Liver (tissue), 9 donors: ENCODE measurements around the gene CTNNA2. TPM values are rescaled to one million over a fixed set of nuclear protein-coding genes. Genes with fewer than 3 reads are reported as not detected.

ENCODE experiments used
- DNase-seq: peaks from one replicate; pipeline ENCODE4 v3.0.0-alpha.2; 2017; ENCODE audit warnings: low spot score
- H3K27ac ChIP-seq, 2 donors: one replicate each; pipeline ENCODE4 v1.7.0; 2013; ENCODE audit warnings: inconsistent platforms in 2 of 2, low read length in 2 of 2, control low read depth in 1 of 2, low read depth in 1 of 2, mild to moderate bottlenecking in 1 of 2
- H3K27me3 ChIP-seq, 4 donors: one replicate each; pipeline versions ENCODE4 v1.6.1 to v1.7.0; 2013; ENCODE audit warnings: low read length in 3 of 4, inconsistent platforms in 1 of 4, mild to moderate bottlenecking in 1 of 4, moderate library complexity in 1 of 4; ENCODE audit not compliant: control insufficient read depth in 4 of 4, insufficient read depth in 4 of 4
- H3K36me3 ChIP-seq, 4 donors: one replicate each; pipeline versions ENCODE4 v1.6.1 to v1.7.0; 2013; ENCODE audit warnings: low read length in 3 of 4, mild to moderate bottlenecking in 3 of 4, low read depth in 1 of 4, moderate library complexity in 1 of 4; ENCODE audit not compliant: control insufficient read depth in 4 of 4, insufficient read depth in 3 of 4
- H3K4me1 ChIP-seq, 4 donors: one replicate each; pipeline versions ENCODE4 v1.6.1 to v1.7.0; 2013; ENCODE audit warnings: low read length in 3 of 4, mild to moderate bottlenecking in 3 of 4, moderate library complexity in 1 of 4; ENCODE audit not compliant: control insufficient read depth in 4 of 4, insufficient read depth in 4 of 4
- H3K4me3 ChIP-seq, 3 donors: one replicate each; pipeline versions ENCODE4 v1.6.1 to v1.7.0; 2013; ENCODE audit warnings: low read length in 3 of 3, control low read depth in 1 of 3, low read depth in 1 of 3, mild to moderate bottlenecking in 1 of 3
- H3K9ac ChIP-seq, 2 donors: one replicate each; pipeline ENCODE4 v1.7.0; 2013; ENCODE audit warnings: low read length in 2 of 2, mild to moderate bottlenecking in 2 of 2, moderate library complexity in 2 of 2, control low read depth in 1 of 2, low read depth in 1 of 2
- H3K9me3 ChIP-seq, 4 donors: one replicate each; pipeline versions ENCODE4 v1.6.1 to v1.7.0; 2013; ENCODE audit warnings: low read length in 3 of 4; ENCODE audit not compliant: control insufficient read depth in 4 of 4
- ATF3 ChIP-seq: IDR thresholded peaks from 2 replicates; pipeline ENCODE4 v1.6.1; 2016; ENCODE audit warnings: antibody characterized with exemption
- CTCF ChIP-seq: fragments of 150-350 bp; IDR thresholded peaks from 2 replicates; pipeline ENCODE4 v1.5.1; 2017; ENCODE audit warnings: improper control_type of control experiment, low read depth, low read length; ENCODE audit not compliant: missing input control
- EGR1 ChIP-seq, 2 donors: IDR thresholded peaks; 2 replicates each; pipeline ENCODE4 v1.6.1; 2016 to 2018; ENCODE audit warnings: antibody characterized with exemption in 2 of 2, low read depth in 2 of 2
- FOXA2 ChIP-seq: IDR thresholded peaks from 2 replicates; pipeline ENCODE4 v1.6.1; 2016; ENCODE audit warnings: antibody characterized with exemption
- GABPA ChIP-seq, 2 donors: IDR thresholded peaks in 1 of 2; conservative IDR thresholded peaks in 1 of 2; 2 replicates each; pipeline ENCODE4 v1.6.1; 2016; ENCODE audit warnings: antibody characterized with exemption in 2 of 2, mild to moderate bottlenecking in 1 of 2, moderate library complexity in 1 of 2
- HNF4A ChIP-seq, 2 donors: conservative IDR thresholded peaks; 2 replicates each; pipeline ENCODE4 v1.6.1; 2016; ENCODE audit warnings: antibody characterized with exemption in 2 of 2, mild to moderate bottlenecking in 2 of 2
- HNF4G ChIP-seq: IDR thresholded peaks from 2 replicates; pipeline ENCODE4 v1.6.1; 2016; ENCODE audit warnings: antibody characterized with exemption
- MAX ChIP-seq: IDR thresholded peaks from 2 replicates; pipeline ENCODE4 v1.6.1; 2016; ENCODE audit warnings: antibody characterized with exemption
- NR2F2 ChIP-seq: IDR thresholded peaks from 2 replicates; pipeline ENCODE4 v1.6.1; 2016; ENCODE audit warnings: antibody characterized with exemption
- RAD21 ChIP-seq, 2 donors: IDR thresholded peaks; 2 replicates each; pipeline ENCODE4 v1.6.1; 2016; ENCODE audit warnings: antibody characterized with exemption in 2 of 2, mild to moderate bottlenecking in 2 of 2
- REST ChIP-seq: IDR thresholded peaks from 2 replicates; pipeline ENCODE4 v1.6.1; 2016; ENCODE audit warnings: antibody characterized with exemption, mild to moderate bottlenecking
- RXRA ChIP-seq, 2 donors: IDR thresholded peaks; 2 replicates each; pipeline ENCODE4 v1.6.1; 2017 to 2018; ENCODE audit warnings: antibody characterized with exemption in 2 of 2, mild to moderate bottlenecking in 1 of 2
- SP1 ChIP-seq: IDR thresholded peaks from 2 replicates; pipeline ENCODE4 v1.6.1; 2018; ENCODE audit warnings: antibody characterized with exemption, mild to moderate bottlenecking
- TAF1 ChIP-seq: conservative IDR thresholded peaks from 2 replicates; pipeline ENCODE4 v1.6.1; 2016; ENCODE audit warnings: antibody characterized with exemption, mild to moderate bottlenecking
- YY1 ChIP-seq: IDR thresholded peaks from 2 replicates; pipeline ENCODE4 v1.6.1; 2016; ENCODE audit warnings: antibody characterized with exemption, mild to moderate bottlenecking
- ZBTB33 ChIP-seq: IDR thresholded peaks from 2 replicates; pipeline ENCODE4 v1.6.1; 2016; ENCODE audit warnings: antibody characterized with exemption
- WGBS: extraction: QIAGEN DNeasy Blood & Tissue Kit; methylation state at CpG from one replicate; pipeline ENCODE4 v1.1.7; 2013; 5-methylcytosine and 5-hydroxymethylcytosine counted together
- polyA plus RNA-seq, 2 donors: library from polyadenylated mRNA; stranded (reverse) in 1 of 2; unstranded in 1 of 2; fragments of 200-250 nt in 1 of 2; fragments of >200 nt in 1 of 2; fragmentation: Nextera tagmentation in 1 of 2; extraction: Ambion mirVana in 1 of 2; gene quantifications; one replicate each; pipeline versions ENCODE4 v1.2.1 to v1.2.3, GENCODE V29; 2013 to 2015
- total RNA-seq, 2 donors: library from RNA; depleted of rRNA; stranded (reverse); fragments of >200 nt; gene quantifications; one replicate each; pipeline ENCODE4 v1.2.3, GENCODE V29; 2014
- donor health status: healthy.
- donor health status: healthy.
- donor health status: healthy.
- donor health status: healthy.
- donor health status: healthy.

Gene CTNNA2
- total and polyA plus RNA-seq, 4 donors, result 0.05 TPM; not detected in 3

GRCh38 chr2:80549901-80550300, 1037.0 kb downstream of the CTNNA2 start:
- H3K36me3 ChIP-seq, result no peaks in the 10 kb centered on the region
- peaks cover 0 to 1% (median 0%) of the 10 kb centered on the region in 4 donors for H3K9me3 ChIP-seq
- no peak overlapping the region for H3K9ac ChIP-seq
- no peak for DNase-seq
- 66% methylated on average over 3 of the region's 3 CpGs for WGBS
- no peak for TF ChIP-seq ZBTB33
- TF ChIP-seq CTCF, result no peak
- no peak for TF ChIP-seq HNF4G
- TF ChIP-seq TAF1, result no peak
- TF ChIP-seq REST, result no peak
- TF ChIP-seq RAD21 (IDR thresholded peaks at IDR 0.05), result no peak
- TF ChIP-seq EGR1 (IDR thresholded peaks at IDR 0.05; ENCODE audit: low read depth in 2 of 2), result no peak
- no peak for TF ChIP-seq NR2F2
- TF ChIP-seq RXRA (IDR thresholded peaks at IDR 0.05), result no peak
- TF ChIP-seq HNF4A (conservative IDR thresholded peaks at IDR 0.05), result no peak
- no peak for TF ChIP-seq GABPA (IDR thresholded peaks at IDR 0.05 in 1 of 2, conservative IDR thresholded peaks at IDR 0.05 in 1 of 2)
- no peak for TF ChIP-seq FOXA2
- no peak for TF ChIP-seq YY1
- TF ChIP-seq SP1, result no peak
- no peak overlapping the region for H3K4me3 ChIP-seq
- H3K4me1 ChIP-seq, result no peaks in the 10 kb centered on the region
- no peak overlapping the region for H3K27ac ChIP-seq
- H3K27me3 ChIP-seq, result no peaks in the 10 kb centered on the region

GRCh38 chr2:80560326-80560725, 1047.5 kb downstream of the CTNNA2 start:
- Histone ChIP-seq H3K27ac (no peak overlapping the region), H3K9ac (no peak overlapping the region), H3K27me3 (no peaks in the 10 kb centered on the region), H3K4me1 (no peaks in the 10 kb centered on the region), H3K4me3 (no peak overlapping the region), H3K9me3 (no peaks in the 10 kb centered on the region), H3K36me3 (no peaks in the 10 kb centered on the region)
- TF ChIP-seq FOXA2 (no peak), HNF4A (conservative IDR thresholded peaks at IDR 0.05) (no peak), ATF3 (no peak), NR2F2 (no peak), MAX (no peak)
- 40% methylated on average over 4 of the region's 4 CpGs for WGBS
- no peak for DNase-seq
